ENCODE data around the gene KANK4.

KANK4 gene

GRCh38 chr1:62299426-62300200, 19.6 kb downstream of the KANK4 start:
- no peak for DNase-seq (ENCODE audit: low read depth)
- TF ChIP-seq, protein P1, sequence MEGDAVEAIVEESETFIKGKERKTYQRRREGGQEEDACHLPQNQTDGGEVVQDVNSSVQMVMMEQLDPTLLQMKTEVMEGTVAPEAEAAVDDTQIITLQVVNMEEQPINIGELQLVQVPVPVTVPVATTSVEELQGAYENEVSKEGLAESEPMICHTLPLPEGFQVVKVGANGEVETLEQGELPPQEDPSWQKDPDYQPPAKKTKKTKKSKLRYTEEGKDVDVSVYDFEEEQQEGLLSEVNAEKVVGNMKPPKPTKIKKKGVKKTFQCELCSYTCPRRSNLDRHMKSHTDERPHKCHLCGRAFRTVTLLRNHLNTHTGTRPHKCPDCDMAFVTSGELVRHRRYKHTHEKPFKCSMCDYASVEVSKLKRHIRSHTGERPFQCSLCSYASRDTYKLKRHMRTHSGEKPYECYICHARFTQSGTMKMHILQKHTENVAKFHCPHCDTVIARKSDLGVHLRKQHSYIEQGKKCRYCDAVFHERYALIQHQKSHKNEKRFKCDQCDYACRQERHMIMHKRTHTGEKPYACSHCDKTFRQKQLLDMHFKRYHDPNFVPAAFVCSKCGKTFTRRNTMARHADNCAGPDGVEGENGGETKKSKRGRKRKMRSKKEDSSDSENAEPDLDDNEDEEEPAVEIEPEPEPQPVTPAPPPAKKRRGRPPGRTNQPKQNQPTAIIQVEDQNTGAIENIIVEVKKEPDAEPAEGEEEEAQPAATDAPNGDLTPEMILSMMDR (IDR thresholded peaks at IDR 0.05; ENCODE audit: insufficient read depth, low read depth, low read length, missing control alignments), result no peak
- no peak overlapping the region for H3K4me3 ChIP-seq (ENCODE audit: low read length)

GRCh38 chr1:62295921-62296491, 23.2 kb downstream of the KANK4 start:
- H3K4me3 ChIP-seq (ENCODE audit: low read length), result no peak overlapping the region
- no peak for DNase-seq (ENCODE audit: low read depth)
- TF ChIP-seq, protein P1 (IDR thresholded peaks at IDR 0.05; ENCODE audit: insufficient read depth, low read depth, low read length, missing control alignments), result no peak

DNA sequence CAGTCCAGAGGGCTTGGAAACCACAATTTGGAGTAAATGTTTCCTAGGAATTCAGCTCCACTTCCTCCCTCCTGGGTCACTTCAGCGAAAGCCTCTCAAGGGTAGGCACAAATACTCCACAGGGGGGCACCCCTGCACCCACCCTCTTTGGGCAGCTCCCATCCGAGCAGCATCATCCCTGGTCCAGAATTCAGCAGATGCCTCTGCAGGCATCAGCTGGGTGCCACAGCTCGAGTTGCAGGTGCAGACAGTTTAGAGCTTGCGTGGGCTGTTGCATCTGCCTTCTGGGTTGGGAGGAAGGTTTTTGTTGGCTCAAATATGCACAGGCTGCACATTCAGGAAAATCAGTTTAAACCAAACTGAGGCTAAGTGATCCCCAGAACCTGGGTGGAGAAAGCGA, 25.0 kb downstream of the KANK4 start:
- DNase-seq (ENCODE audit: low read depth), result peak; percentile 25
- TF ChIP-seq, protein P1 (IDR thresholded peaks at IDR 0.05; ENCODE audit: insufficient read depth, low read depth, low read length, missing control alignments), result peak; percentile 23

GRCh38 chr1:62288662-62289061, 30.6 kb downstream of the KANK4 start:
- TF ChIP-seq, protein P1 (IDR thresholded peaks at IDR 0.05; ENCODE audit: insufficient read depth, low read depth, low read length, missing control alignments), result no peak
- no peak overlapping the region for H3K4me3 ChIP-seq (ENCODE audit: low read length)

More for the DNA sequence above, 25.0 kb downstream of the KANK4 start:
- H3K4me3 ChIP-seq (ENCODE audit: low read length), result no peak overlapping the region

DNA sequence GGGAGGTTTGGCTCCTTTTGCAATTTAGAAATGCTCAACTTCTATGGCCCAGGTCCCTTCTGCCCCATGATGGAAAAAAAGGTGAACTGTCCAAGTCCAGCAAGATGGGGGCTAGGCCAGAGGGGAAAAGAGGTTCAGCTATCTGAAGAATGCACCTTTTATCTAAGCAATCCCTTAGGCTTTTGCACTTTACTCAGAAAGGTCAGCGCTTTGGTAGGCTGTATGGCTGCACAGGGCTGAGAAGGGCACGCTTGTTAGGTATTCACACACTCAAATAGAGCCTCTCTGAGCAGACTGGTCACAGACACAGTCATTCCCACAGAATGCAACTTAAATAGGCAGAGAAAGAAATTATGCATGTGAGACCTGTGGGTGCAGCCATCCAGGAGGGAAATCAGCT, 31.0 kb downstream of the KANK4 start:
- H3K4me3 ChIP-seq (ENCODE audit: low read length), result no peak overlapping the region
- no peak for DNase-seq (ENCODE audit: low read depth)
- TF ChIP-seq, protein P1 (IDR thresholded peaks at IDR 0.05; ENCODE audit: insufficient read depth, low read depth, low read length, missing control alignments), result no peak

More at GRCh38 chr1:62288662-62289061, 30.6 kb downstream of the KANK4 start:
- DNase-seq (ENCODE audit: low read depth), result no peak

- peak; percentile 79 for DNase-seq (ENCODE audit: low read depth)
- TF ChIP-seq, protein P1 (IDR thresholded peaks at IDR 0.05; ENCODE audit: insufficient read depth, low read depth, low read length, missing control alignments), result no peak
- H3K4me3 ChIP-seq (ENCODE audit: low read length), result no peak overlapping the region
Observed at GRCh38 chr1:62286786-62287224, 32.4 kb downstream of the KANK4 start.
